Activated CD8-positive, alpha-beta memory T cell treated with anti-CD3 and anti-CD28 coated beads for 24 hours (primary cell): ENCODE data around the gene PLEK.
"Not testable (repeated sequence)": the region's sequence is repeated elsewhere in the genome, so short reads cannot be mapped to it uniquely, and the experiment has no call there.

Experiments
- DNase-seq: peaks from one replicate; pipeline ENCODE4 v3.0.0-alpha.2; 2020

PLEK gene

GRCh38 chr2:68365087-68365486 lies at the start of gene PLEK:
PLEK (plus strand) TSS chr2:68365282; CDS start chr2:68365352, 70 bp downstream.
- no peak for DNase-seq

- DNase-seq = no peak
Observed at GRCh38 chr2:68316111-68316510, 49.0 kb upstream of the PLEK start.

- no peak for DNase-seq
Observed at GRCh38 chr2:68317971-68318913, 46.8 kb upstream of the PLEK start.

DNA sequence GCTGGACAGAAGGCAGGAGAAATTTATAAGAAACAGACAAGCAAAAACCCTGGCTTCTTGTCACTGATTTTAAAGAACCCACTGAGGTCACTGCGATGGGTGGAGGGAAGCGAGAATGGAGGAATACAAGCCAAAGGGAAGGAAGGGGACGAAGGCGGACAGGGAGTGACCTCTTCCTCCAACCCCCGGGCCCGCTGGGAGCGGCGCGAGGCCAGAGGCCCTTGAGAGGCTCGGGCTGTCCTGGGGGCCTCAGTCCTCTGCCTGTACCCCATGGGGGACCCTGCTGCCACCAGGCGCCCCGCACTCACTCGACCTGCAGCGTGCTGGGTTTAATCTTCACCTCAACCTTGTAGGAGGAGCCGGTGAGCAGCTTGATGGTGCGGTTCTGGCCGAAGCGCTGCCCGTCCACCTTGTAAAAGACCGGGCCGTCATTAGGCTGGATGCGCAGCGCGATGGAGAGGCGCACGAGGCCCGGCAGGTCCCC lies 46.1 kb upstream of the PLEK start:
- DNase-seq = no peak

GRCh38 chr2:68319398-68320117 lies 45.5 kb upstream of the PLEK start, which contains the start of gene CNRIP1:
CNRIP1 (minus strand) TSS chr2:68319949; CDS start chr2:68319400, 549 bp downstream.
- no peak for DNase-seq

DNA sequence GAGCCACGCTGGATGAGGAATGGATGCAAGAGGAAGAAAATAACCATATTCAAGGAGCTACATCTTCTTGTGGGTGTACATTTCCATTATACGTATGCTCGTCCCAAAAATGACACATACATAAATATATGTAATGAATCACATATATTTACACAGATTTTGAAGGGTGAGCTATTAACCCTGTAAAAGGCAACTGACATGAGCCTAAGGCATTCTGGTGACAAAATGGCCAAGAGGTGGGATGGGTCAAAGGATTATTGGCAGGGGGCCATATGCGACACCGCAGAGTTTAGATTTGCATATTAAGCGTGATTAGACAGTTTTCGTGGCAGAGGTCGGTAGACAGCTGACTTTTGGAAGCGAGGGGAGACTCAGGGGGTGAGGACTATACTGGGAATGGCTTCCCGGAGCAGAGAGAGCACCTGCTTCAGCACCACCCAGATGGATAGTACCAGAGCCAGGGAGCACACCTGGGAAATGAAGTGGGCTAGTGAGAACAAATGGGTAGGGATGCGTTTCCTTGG lies 44.9 kb upstream of the PLEK start:
- no peak for DNase-seq

DNA sequence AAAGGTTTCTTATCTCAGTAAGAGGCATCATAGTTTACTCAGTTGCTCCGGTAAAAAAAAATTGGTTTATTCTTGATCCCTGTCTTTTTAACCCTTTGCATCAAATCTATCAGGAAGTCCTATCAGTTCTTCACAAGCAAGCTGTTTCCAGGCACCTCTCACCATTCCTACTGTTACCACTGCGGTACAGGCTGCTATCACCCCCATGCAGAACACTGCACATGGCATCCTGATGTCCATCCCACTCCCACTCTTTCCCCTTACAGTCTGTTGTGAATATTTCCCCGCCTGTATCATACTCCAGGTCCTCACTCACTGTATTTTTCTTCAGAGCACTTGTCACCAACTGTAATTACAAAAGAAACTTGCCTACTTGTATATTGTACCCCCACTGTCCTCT lies 40.0 kb upstream of the PLEK start:
- DNase-seq = no peak

- DNase-seq = no peak
Observed at GRCh38 chr2:68328901-68329300, 36.2 kb upstream of the PLEK start.

GRCh38 chr2:68330691-68331090 lies 34.4 kb upstream of the PLEK start:
- DNase-seq = no peak

DNA sequence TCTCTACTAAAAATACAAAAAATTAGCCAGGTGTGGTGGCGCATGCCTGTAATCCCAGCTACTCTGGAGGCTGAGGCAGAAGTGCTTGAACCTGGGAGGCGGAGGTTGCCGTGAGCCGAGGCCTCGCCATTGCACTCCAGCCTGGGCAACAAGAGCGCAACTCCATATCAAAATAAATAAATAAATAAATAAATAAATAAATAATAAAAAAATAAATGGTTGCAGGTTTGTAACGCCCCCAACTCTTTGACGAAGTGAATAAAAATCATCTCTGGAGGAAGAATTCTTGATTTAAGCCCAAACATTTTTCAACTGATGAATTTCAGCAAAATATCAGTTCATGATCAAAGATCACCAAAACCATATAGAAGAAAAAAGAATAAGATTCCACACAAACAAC lies 32.1 kb upstream of the PLEK start:
- no peak for DNase-seq

- no peak for DNase-seq
Observed at GRCh38 chr2:68333931-68334330, 31.2 kb upstream of the PLEK start.

DNA sequence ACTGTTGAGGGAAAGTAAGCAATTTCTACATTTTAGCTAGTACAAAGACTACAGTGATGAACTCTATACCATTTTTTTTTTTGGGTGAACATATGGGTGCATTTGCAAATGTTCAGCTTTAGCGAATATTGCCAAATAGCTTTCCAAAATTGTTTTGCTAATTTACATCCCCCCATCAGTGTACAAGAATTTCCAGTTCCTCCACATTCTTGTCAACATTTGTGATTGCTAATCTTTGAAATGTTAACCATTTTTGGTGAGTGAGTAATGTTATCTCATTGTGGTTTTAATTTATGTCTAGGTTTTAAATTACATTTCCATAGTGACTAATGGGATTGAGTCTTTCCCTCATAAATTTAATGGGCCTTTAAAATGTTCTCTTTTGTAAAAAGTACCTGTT lies 28.9 kb upstream of the PLEK start:
- DNase-seq = no peak

DNA sequence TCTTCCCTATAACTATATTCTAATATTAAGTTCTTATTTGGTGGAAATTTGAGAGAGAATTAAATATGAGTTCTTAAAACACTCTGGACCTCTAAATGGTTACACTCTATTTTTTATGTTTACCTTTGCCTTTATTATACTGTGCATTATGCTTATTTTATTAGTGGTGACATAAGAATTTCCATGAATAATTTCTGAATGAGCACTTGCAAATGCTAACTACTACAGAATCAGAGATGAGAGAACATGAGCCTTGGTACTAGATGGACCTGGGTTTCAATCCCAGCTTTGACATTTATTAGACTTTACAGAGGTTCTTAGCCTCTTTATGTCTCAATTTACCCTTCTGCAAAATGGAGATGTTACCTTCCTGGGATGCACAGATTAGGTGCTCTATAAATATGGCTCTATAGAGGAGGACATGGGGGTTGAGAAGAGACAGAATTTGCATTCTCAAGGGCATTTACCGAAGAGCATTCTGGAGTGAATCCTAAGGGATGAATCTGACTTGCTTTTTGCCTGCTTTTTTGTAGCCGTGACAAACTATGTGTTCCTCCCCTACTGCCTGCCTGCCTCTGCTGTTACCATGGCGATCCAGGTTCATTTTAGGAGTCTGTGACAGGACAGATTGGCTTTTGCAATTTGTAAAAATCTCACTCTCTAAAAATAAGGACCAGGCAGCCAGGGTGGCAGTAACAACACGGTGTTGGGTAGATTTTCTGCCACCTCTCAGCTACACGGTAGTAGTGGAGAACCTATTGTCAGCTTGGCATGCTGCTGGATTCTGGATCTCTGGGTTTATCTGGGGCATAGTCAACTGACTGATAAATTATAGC lies 24.6 kb upstream of the PLEK start:
- DNase-seq = no peak

- DNase-seq = no peak
Observed at GRCh38 chr2:68341062-68341329, 24.1 kb upstream of the PLEK start.

DNA sequence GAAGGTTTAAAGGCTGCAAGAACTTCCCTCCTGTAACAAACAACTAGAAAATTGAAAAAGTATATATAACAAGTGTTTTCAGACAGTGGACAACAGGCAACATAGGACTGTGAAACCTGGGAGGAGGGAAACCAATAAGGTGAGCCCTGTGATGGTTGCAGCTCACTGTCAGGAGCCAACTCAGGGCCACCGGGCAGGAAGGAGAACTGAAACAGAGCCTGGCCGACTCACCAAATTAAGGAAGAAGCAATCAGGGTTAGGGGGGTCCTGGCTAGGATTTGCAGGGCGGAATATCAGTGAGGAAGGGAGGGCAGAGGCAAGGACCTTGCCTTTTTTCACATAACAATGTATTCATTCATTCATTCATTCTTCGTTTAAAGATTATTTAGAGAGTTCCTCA lies 23.5 kb upstream of the PLEK start:
- no peak for DNase-seq

GRCh38 chr2:68342470-68342869 lies 22.6 kb upstream of the PLEK start:
- no peak for DNase-seq

DNA sequence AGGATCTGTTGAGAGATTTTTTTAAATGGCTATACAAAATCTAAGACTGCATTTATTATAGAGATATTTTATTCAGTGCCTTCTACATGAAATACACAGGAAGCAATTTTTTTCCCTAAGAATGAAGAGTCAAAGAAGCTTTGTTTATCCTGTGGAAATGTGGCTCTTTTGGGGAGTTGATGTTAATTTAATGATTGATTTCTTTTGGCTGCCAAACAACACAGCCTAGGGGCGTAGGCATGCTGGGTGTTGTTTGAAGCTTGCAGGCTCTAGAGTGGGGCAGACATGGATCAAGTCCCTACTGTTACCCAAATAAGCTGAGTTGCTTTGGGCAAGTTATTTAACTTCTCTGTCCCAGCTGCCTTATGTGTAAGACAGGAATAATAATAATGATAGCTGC lies 21.1 kb upstream of the PLEK start:
- no peak for DNase-seq

GRCh38 chr2:68345129-68345875 lies 19.8 kb upstream of the PLEK start:
- DNase-seq = no peak

- DNase-seq = not testable (repeated sequence)
Observed at GRCh38 chr2:68349091-68349490, 16.0 kb upstream of the PLEK start.

DNA sequence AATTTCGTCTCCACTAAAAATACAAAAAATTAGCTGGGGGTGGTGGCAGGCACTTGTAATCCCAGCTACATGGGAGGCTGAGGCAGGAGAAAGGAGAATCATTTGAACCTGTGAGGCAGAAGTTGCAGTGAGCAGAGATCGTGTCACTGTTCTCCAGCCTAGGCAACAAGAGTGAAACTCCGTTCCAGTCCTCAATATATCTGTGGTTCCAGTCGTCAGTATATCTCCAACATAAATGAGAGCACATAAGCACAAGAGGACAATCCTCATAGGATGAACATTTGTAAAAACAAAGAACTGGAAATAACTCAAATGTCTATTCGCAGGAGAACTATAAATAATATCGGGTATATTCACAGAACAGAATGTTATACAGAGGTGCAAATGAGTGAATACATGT lies 13.1 kb upstream of the PLEK start:
- DNase-seq = no peak

DNA sequence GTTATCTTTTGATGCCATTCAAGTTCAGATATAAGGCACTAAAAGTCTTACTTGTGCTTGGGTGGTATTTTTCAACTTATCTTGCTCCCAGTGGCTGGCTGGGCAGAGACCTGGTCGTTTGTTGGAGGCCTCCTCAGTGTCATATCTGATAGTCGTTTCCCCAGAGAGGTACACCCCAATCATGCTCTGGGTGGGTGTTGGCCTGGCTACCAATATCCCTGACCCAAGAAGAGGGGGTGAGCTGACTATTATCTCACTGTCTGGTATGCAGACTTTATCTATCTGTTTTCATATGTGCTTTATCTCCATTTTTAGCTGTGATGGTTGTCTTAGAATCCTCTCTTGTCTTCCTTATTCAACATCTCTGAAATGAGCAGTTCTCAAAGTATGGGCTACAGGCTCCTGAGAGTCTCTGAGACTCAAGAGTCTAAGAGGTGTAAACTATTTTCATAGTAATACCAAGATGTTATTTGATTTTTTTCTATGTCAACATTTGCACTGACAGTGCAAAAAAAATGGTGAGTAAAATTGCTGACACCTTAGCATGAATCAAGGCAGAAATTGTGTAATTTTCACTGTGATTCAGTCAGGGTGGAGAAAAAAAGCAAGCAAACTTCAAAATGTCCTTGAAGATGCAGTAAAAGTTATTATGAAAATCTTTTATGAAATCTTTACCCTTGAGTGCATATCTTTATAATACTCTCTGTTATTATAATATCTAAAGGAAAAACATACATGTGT lies 12.3 kb upstream of the PLEK start:
- DNase-seq = no peak
